Glomerular endothelial cell (primary cell): ENCODE results near the gene APBA3. TPM values are rescaled to one million over a fixed set of nuclear protein-coding genes. Genes with fewer than 3 reads are reported as not detected.

Experiments
- DNase-seq: peaks from one replicate; pipeline ENCODE4 v3.0.0-alpha.2; 2011; ENCODE audit warnings: low read depth, low spot score; ENCODE audit errors: extremely low read depth
- total RNA-seq: library from RNA; depleted of rRNA; stranded (reverse); fragments of >200 nt; gene quantifications from 2 replicates; pipeline ENCODE4 v1.2.3, GENCODE V29; 2015

APBA3 gene
- total RNA-seq, 1 donor from 2014 or later: 50.1 TPM

DNA sequence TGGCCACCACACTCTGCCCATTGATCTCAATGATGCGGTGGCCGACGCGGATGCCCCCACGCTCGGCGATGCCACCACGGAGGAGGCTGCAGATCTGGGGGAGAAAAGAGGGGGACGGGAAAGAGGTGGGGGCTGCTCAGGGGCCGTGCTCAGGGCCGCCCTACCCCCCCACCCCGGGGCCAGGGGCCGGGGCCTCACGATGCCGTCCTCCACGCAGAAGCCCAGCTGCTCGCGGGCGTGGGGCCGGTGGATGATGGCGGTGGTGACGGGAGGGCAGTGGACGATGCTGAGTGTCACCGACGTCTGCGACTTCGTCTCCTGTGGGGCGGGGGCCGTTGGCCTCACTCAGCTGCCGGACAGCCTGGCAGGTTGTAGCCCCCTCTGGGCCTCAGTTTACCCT, 10.3 kb downstream of the APBA3 start:
- no peak for DNase-seq

DNA sequence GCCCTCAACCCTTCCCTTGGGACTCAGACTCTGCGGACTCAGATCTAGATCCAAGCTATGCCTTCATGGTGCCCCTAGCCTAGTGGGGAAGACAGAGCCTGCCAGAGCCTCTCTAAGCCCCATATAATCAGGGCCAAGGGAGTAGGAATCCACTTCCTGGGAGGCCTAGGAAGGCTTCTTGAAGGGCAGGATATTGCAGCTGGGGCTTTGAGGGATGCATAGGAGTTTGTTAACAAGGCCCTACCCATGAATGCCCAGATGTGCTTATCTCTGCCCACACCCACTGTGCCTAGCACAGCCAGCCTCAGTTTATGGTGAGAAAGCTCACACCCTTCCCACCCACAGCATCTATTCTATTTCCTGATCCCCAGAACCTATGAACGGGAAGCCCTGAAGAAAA, 11.3 kb downstream of the APBA3 start:
- DNase-seq: no peak

DNA sequence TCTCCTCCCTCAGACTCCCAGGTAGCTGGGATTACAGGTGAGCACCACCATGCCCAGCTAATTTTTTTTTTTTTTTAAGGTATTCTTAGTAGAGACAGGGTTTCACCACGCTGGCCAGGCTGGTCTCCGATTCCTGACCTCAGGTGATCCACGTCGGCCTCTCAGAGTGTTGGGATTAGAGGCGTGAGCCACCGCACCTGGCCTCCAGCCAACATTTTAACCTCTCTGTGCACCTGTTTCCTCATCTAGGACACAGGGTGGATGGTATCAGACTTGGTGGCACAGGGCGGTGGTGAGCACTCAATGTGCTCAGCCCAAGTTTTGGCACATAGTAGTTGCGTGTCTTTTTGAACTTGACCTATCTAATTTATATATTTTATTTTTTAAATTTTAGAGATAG, 12.5 kb downstream of the APBA3 start:
- DNase-seq: no peak

- no peak for DNase-seq
Measured at GRCh38 chr19:3746371-3747056, 15.0 kb downstream of the APBA3 start.

GRCh38 chr19:3745363-3746045, 16.0 kb downstream of the APBA3 start:
- DNase-seq: no peak

DNA sequence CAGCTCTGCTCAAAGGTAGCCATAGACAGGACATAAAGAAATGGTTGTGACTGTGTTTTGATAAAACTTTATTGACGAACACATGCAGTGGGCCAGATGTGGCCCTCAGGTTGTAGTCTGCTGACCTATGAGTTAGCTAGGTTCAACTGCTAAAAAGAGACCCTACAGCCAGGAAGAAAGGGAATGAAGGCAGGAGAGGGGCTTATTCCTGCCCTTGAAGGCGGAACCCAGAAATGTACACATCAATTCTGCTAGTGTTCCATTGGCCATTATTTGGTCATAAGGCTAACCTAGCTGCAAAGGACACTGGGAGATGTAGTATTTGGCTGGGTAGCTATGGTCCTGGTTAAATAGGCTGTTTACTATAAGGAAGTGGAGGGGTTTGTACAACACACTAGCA, 18.0 kb downstream of the APBA3 start:
- no peak for DNase-seq

- DNase-seq: no peak
Measured at GRCh38 chr19:3740431-3740830, 21.1 kb downstream of the APBA3 start.

DNA sequence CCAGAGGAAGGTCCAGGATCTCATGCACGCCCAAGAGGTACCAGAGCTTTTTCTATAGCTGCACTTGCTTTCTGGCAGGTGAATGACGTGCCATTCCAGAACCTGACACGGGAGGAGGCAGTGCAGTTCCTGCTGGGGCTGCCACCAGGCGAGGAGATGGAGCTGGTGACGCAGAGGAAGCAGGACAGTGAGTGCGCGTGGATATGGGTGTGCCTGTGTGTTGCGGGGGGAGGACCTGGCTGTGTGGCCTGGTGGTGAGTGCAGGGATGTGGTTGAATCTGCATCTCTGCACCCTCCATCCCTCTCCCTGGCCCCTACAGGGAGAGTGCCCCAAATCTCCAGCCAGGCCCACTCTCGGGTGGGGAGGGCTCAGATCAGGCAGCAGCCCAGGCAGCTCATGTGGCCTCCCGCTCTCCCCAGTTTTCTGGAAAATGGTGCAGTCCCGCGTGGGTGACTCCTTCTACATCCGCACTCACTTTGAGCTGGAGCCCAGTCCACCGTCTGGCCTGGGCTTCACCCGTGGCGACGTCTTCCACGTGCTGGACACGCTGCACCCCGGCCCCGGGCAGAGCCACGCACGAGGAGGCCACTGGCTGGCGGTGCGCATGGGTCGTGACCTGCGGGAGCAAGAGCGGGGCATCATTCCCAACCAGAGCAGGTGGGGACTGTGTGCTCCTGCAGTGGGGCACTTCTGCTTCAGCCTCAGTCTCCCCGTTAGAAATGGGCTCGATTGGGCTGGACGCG, 22.8 kb downstream of the APBA3 start:
- DNase-seq: no peak

DNA sequence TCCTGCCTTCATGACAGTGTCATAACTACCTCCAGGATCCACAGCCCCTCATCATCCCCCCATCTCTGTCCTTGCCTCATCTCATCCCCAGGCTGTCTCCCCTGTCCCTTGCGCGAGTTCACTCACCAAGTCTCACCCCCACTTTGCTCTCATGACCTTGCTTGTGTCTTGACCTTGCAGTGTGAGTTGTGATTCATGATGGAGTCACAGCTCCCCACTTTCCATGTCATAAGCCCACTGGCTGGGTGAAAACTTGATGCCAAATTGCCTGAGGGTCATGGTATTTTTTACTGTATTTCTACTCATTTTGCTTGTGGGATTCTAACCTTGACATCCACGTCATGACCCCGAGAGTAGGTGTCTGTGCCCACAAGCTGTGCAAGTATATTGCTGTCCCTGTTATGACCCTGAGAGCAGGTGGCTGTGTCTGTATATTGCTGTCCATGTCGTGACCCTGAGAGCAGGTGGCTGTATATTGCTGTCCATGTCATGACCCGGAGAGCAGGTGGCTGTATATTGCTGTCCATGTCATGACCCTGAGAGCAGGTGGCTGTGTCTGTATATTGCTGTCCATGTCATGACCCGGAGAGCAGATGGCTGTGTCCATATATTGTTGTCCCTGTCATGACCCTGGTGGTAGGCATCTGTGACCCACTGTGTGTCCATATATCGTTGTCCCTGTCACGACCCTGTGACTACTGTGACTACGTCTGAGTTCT, 23.8 kb downstream of the APBA3 start:
- DNase-seq: no peak

- no peak for DNase-seq
Measured at GRCh38 chr19:3736106-3736724, 25.3 kb downstream of the APBA3 start.

- no peak for DNase-seq
Measured at GRCh38 chr19:3734310-3734600, 27.2 kb downstream of the APBA3 start.

DNA sequence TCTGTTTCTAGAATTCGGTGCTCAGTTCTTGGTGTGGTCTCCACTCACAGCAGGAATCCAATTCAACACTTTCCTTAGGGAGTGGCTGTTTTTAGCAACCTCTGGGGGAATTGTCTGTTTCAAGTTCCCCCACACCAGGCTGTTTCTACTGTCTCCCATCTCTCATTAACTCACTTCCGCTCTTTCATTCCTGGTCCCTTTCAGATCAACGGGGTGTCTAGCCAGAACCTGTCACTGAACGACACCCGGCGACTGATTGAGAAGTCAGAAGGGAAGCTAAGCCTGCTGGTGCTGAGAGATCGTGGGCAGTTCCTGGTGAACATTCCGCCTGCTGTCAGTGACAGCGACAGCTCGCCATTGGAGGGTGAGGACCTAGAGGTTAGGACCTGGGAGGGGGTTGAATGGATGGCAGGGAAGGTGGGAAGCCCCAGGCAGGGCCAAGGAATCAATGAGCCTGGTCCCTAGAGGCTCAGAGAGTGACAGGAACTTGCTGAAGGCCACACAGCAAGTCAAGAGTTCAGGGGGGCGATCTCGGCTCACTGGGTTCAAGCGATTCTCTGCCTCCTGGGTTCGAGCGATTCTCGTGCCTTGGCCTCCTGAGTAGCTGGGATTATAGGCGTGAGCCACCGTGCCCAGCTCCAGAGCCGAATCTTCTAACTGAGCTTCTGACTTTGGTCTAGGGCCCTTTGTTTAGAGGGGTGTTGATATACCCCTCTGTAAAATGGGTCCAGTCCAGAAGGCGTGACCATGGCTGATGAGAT, 27.8 kb downstream of the APBA3 start:
- DNase-seq: no peak

DNA sequence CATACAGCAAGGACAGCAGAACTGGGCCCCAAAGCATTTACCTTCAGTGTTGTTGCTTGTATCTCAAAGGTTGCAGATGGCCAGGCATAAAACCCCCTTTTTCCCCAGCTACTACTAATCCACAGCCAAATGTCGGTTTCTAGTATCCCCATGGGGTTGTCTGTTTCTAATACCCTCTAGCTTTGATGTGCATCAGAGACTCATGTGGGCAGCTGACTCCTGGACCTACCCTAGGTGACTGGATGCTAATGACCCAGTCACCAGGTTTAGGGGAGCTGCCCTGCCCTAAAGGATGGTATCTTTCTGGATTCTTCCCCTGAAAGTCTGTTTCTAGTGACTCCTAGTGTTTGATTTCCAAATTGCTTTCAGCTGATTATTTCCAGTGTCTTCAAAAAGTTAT, 29.4 kb downstream of the APBA3 start:
- DNase-seq: no peak

DNA sequence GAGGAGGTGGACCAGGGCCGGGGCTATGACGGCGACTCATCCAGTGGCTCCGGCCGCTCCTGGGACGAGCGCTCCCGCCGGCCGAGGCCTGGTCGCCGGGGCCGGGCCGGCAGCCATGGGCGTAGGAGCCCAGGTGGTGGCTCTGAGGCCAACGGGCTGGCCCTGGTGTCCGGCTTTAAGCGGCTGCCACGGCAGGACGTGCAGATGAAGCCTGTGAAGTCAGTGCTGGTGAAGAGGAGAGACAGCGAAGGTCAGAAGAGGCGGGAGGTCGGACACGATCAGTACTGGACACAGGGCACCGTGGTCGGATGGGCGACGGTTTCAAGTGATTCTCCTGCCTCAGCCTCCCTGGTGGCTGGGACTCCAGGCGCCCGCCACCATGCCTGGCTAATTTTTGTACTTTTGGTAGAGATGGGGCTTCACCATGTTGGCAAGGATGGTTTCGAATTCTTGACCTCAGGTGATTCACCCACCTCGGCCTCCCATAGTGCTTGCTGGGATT, 31.0 kb downstream of the APBA3 start:
- no peak for DNase-seq

DNA sequence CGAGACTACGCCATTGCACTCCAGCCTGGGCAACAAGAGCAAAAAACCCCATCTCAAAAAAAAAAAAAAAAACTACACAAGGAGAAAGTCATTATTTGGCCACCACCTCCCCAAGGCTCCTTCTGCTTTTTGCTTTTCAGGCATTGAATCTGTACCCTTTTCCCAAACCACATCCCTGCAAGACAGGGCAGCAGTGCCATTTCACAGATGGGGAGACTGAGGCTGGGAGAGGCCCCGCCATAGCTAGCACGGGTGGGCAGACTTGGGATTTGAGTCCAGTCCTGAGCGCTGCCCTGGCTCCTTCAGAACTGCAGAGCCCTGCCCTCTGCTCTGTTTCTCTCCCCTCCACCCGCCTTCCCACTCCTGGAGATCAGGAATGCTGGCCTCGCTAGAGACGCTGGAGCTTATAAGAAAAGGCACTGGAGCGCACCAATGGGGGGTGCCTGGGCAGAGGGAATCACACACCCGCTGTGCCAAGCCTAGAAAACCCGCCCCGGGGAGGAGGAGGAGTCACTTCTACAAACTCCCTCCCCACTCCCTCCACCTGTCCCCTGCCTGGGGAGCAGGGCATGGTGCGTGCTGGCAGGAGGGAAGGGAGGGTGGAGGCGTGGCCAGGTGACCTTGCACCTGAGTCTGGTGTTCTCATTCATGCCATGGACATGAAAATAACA, 35.7 kb downstream of the APBA3 start:
- DNase-seq: no peak

- DNase-seq: no peak
Measured at GRCh38 chr19:3725121-3725520, 36.4 kb downstream of the APBA3 start.

DNA sequence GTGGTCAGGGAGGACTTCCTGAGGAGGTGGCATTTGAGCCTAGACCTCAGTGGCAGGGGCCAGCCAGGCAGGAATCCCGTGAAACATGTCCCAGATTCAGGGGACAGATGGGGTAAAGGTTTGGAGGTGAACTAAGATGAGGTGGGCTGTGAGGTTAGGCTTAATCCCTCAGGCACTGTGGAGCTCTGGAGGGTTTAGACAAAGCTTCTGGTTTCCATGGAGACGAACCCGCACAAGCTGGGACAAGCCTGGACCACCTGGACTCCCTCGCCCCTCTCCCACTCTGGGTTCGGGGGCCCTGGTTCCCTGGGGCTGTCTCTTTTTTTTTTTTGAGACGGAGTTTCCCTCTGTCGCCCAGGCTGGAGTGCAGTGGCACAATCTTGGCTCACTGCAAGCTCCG, 37.6 kb downstream of the APBA3 start:
- no peak for DNase-seq

DNA sequence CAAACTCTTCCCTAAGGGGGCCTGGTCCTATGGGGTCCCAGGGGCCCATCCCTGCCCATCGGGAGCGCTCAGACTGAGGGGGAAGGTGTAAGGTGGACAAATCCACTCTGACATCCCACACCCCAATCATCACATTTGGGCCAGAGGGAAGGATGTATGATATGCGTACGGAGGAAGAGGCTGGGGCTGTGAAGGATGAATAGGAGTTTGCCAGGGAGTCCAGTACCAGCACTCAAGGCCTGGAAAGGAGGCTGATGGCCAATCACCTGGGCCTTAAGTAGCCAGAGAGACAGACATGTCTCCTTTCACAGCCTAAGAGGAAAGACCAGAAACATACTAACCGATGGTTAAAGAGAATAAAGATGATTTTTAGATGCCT, 38.4 kb downstream of the APBA3 start:
- DNase-seq: no peak

DNA sequence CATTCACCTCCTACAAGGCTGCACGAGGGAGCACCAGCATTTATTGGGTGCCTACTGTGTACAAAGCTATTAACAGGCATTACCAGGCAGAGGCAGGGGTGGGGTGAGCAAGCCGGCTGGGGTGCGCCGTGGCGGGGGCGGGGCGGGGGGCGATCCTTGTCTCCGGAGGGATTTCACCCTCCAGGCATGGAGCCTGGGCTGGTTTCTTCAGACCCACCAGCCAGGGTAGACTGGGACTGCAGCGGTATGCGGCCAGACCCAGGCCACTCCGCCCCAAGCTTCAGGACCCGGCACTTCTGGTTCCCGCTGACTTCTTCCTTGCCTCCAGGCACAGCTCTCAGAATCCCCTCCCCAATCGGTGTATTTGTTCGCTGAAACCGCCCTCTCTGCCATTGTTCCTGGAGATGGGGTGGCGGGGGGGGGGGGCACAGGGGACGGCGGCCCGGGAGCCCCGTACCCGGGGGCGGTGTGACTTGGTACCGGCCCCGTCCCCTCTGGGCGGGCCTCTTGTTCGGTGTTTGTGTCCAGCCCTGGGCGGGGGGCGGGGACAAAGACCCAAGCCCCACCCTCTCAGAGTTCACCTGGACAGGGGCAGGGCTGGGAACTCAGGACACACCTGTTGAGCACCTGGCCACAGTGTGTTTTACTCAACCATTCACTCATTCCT, 38.9 kb downstream of the APBA3 start:
- DNase-seq: no peak
